ENCODE measurements around the gene HDAC4. TPM values are rescaled to one million over a fixed set of nuclear protein-coding genes. Genes with fewer than 3 reads are reported as not detected.

HDAC4 gene
- total and polyA plus RNA-seq, 2 of the 4 experiments (the other 2 are of a cell fraction), result 4.1 to 7.2 TPM

DNA sequence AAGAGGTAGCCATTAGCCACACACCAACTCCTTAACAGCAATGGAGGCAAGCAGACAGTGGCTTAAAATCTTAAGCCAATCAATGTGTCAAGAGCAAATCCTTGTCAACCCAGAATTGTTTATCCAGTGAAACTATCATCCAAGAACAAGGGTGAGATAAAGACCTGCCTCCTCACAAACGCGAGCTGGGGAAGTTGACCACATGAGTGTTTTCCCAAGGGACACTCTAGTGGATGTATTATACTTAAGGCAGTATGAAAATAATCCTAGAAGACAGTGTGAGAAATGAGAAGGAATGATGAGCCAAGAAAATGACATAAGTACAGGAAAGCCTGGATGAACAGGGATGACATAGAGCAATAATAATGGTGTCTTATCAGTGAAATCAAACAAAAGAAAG lies 343.3 kb downstream of the HDAC4 start:
- no peak overlapping the region for H4K5ac ChIP-seq (ENCODE audit: low read depth, low read length)
- no peak overlapping the region for H2BK20ac ChIP-seq (ENCODE audit: low read depth, low read length)
- no peak overlapping the region for H2AK9ac ChIP-seq (replicated peaks; ENCODE audit: low read depth, low read length, poor library complexity)
- ATAC-seq (ENCODE audit: low read depth) (no peak), DNase-seq (no peak)
- intact Hi-C loops (cut with micrococcal nuclease) (no loop called here), in situ Hi-C loops (cut with MboI; ENCODE audit: low sequenced_read_pairs) (loop anchor here (10.0 kb wide), 1 partner anchor 937 kb away; no protein-coding TSS in a partner anchor), dilution Hi-C loops (cut with HindIII; ENCODE audit: low sequenced_read_pairs, unreplicated experiment) (no loop called here)
- H3K4me1 ChIP-seq (ENCODE audit: control insufficient read depth, insufficient read depth, low read length), result no peaks in the 10 kb centered on the region
- no peak overlapping the region for H3K23ac ChIP-seq (ENCODE audit: low read depth, low read length)
- no peak overlapping the region for H3K18ac ChIP-seq (ENCODE audit: low read depth, low read length)
- H4K20me1 ChIP-seq (ENCODE audit: insufficient read depth, low read length), result no peaks in the 10 kb centered on the region
- H3K79me1 ChIP-seq (ENCODE audit: low read depth in 1 of 2, low read length in 2 of 2), result no peaks in the 10 kb centered on the region
- TF ChIP-seq CEBPB (IDR thresholded peaks at IDR 0.05; ENCODE audit: low read depth, low read length) (no peak), MXI1 (IDR thresholded peaks at IDR 0.05; ENCODE audit: borderline replicate concordance, low read depth, low read length) (no peak), MAZ (IDR thresholded peaks at IDR 0.05; ENCODE audit: borderline replicate concordance, low read depth, low read length) (no peak), RCOR1 (IDR thresholded peaks at IDR 0.05; ENCODE audit: insufficient replicate concordance, low read length) (no peak), FOS (IDR thresholded peaks at IDR 0.05; ENCODE audit: low read depth, low read length) (no peak), RFX5 (IDR thresholded peaks at IDR 0.05; ENCODE audit: low read depth, low read length) (no peak), MAFK (IDR thresholded peaks at IDR 0.05; ENCODE audit: low read depth, low read length) (no peak), BHLHE40 (IDR thresholded peaks at IDR 0.05; ENCODE audit: low read depth, low read length) (no peak), RAD21 (IDR thresholded peaks at IDR 0.05; ENCODE audit: low read length) (no peak), SMC3 (IDR thresholded peaks at IDR 0.05; ENCODE audit: low read depth, low read length) (no peak), POLR2A (IDR thresholded peaks at IDR 0.05; ENCODE audit: low read depth, low read length) (no peak), NFE2L2 (IDR thresholded peaks at IDR 0.05; ENCODE audit: low read depth, low read length) (no peak), CHD1 (IDR thresholded peaks at IDR 0.05; ENCODE audit: low read depth, low read length) (no peak)
- TF ChIP-seq, protein P1, sequence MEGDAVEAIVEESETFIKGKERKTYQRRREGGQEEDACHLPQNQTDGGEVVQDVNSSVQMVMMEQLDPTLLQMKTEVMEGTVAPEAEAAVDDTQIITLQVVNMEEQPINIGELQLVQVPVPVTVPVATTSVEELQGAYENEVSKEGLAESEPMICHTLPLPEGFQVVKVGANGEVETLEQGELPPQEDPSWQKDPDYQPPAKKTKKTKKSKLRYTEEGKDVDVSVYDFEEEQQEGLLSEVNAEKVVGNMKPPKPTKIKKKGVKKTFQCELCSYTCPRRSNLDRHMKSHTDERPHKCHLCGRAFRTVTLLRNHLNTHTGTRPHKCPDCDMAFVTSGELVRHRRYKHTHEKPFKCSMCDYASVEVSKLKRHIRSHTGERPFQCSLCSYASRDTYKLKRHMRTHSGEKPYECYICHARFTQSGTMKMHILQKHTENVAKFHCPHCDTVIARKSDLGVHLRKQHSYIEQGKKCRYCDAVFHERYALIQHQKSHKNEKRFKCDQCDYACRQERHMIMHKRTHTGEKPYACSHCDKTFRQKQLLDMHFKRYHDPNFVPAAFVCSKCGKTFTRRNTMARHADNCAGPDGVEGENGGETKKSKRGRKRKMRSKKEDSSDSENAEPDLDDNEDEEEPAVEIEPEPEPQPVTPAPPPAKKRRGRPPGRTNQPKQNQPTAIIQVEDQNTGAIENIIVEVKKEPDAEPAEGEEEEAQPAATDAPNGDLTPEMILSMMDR (conservative IDR thresholded peaks at IDR 0.05; ENCODE audit: low read depth, low read length), result no peak
- TF ChIP-seq, protein P2, sequence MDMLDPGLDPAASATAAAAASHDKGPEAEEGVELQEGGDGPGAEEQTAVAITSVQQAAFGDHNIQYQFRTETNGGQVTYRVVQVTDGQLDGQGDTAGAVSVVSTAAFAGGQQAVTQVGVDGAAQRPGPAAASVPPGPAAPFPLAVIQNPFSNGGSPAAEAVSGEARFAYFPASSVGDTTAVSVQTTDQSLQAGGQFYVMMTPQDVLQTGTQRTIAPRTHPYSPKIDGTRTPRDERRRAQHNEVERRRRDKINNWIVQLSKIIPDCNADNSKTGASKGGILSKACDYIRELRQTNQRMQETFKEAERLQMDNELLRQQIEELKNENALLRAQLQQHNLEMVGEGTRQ (IDR thresholded peaks at IDR 0.05; ENCODE audit: low read depth, low read length), result no peak
- TF ChIP-seq, protein P3, sequence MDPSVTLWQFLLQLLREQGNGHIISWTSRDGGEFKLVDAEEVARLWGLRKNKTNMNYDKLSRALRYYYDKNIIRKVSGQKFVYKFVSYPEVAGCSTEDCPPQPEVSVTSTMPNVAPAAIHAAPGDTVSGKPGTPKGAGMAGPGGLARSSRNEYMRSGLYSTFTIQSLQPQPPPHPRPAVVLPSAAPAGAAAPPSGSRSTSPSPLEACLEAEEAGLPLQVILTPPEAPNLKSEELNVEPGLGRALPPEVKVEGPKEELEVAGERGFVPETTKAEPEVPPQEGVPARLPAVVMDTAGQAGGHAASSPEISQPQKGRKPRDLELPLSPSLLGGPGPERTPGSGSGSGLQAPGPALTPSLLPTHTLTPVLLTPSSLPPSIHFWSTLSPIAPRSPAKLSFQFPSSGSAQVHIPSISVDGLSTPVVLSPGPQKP (IDR thresholded peaks at IDR 0.05; ENCODE audit: borderline replicate concordance, low read depth, low read length), result no peak
- H2AK5ac ChIP-seq (ENCODE audit: low read depth, low read length), result no peak overlapping the region
- no peaks in the 10 kb centered on the region for H3K27me3 ChIP-seq (ENCODE audit: control insufficient read depth, insufficient read depth, low read length)
- peaks cover 52% of the 10 kb centered on the region for H3K36me3 ChIP-seq (ENCODE audit: control insufficient read depth, insufficient read depth, low read length)
- no peak overlapping the region for H2AFZ ChIP-seq (replicated peaks; ENCODE audit: low read length, poor library complexity)
- H4K8ac ChIP-seq (ENCODE audit: low read depth in 2 of 2, low read length in 2 of 2), result no peak overlapping the region
- 0 out of 2 replicates have a peak, but pooled peaks cover 5% of the 10 kb centered on the region for H3K9me1 ChIP-seq (ENCODE audit: insufficient read depth, low read length)
- ChIA-PET POLR2A (ENCODE audit: unreplicated experiment) (no interaction called here), CTCF (no interaction called here)
- H4K91ac ChIP-seq (ENCODE audit: insufficient read depth, low read depth, low read length), result no peak overlapping the region
- no CpG with 5 or more reads among the region's 2 CpGs for WGBS, 2 experiments (ENCODE audit: extremely low coverage in 2 of 2, insufficient read length in 1 of 2)
- H3K14ac ChIP-seq (replicated peaks; ENCODE audit: low read depth, low read length), result no peak overlapping the region
- no peak overlapping the region for H3K56ac ChIP-seq (ENCODE audit: extremely low read depth, insufficient read depth, low read length)
- peaks cover 2% of the 10 kb centered on the region for H3K9me3 ChIP-seq (ENCODE audit: control insufficient read depth, insufficient read depth, low read length)
- H2BK5ac ChIP-seq (ENCODE audit: low read depth, low read length, poor library complexity, severe bottlenecking), result no peak overlapping the region
- no peak overlapping the region for H3K4me3 ChIP-seq (ENCODE audit: insufficient read depth, low read depth, low read length)
- H2BK120ac ChIP-seq (ENCODE audit: low read depth, low read length), result no peak overlapping the region
- no peak overlapping the region for H2BK15ac ChIP-seq (ENCODE audit: low read depth, low read length)
- no TSS peak for BruUV-seq (replicated peaks)
- no peak overlapping the region for H3K27ac ChIP-seq (ENCODE audit: insufficient read depth, low read length)
- no peak overlapping the region for H3K4me2 ChIP-seq (ENCODE audit: low read depth, low read length)
- H3K9ac ChIP-seq (ENCODE audit: low read depth, low read length), result no peak overlapping the region
- H3K4ac ChIP-seq (ENCODE audit: low read depth, low read length), result no peak overlapping the region

All from IMR-90 (cell line).